GM21528 (cell line): ENCODE measurements around the gene KIR2DL1.
"Not testable (repeated sequence)": the region's sequence is repeated elsewhere in the genome, so short reads cannot be mapped to it uniquely, and the experiment has no call there.

Source experiments
- ATAC-seq: cut with Tn5 transposase; IDR thresholded peaks from one replicate; pipeline ENCODE4 v1.9.1; 2021; ENCODE audit warnings: mild to moderate bottlenecking, moderate library complexity; ENCODE audit not compliant: unreplicated experiment, low FRiP score

KIR2DL1 gene

GRCh38 chr19:54770511-54770910 lies 918 bp downstream of the KIR2DL1 start:
- ATAC-seq = not testable (repeated sequence)

GRCh38 chr19:54771018-54771960 lies 1.7 kb downstream of the KIR2DL1 start:
- not testable (repeated sequence) for ATAC-seq

- ATAC-seq = not testable (repeated sequence)
These were observed 3.1 kb downstream of the KIR2DL1 start for GRCh38 chr19:54772666-54773065.

- not testable (repeated sequence) for ATAC-seq
These were observed 5.7 kb downstream of the KIR2DL1 start for GRCh38 chr19:54775095-54775815.

- not testable (repeated sequence) for ATAC-seq
These were observed 6.2 kb downstream of the KIR2DL1 start for GRCh38 chr19:54775830-54776229.

- ATAC-seq = not testable (repeated sequence)
These were observed 8.3 kb downstream of the KIR2DL1 start for GRCh38 chr19:54777851-54778250.

- ATAC-seq = not testable (repeated sequence)
These were observed 9.3 kb downstream of the KIR2DL1 start for GRCh38 chr19:54778896-54779295.

- not testable (repeated sequence) for ATAC-seq
These were observed 13.3 kb downstream of the KIR2DL1 start for GRCh38 chr19:54782916-54783315.

GRCh38 chr19:54786091-54786723 lies 16.6 kb downstream of the KIR2DL1 start:
- ATAC-seq = not testable (repeated sequence)

GRCh38 chr19:54788154-54788553 lies 18.6 kb downstream of the KIR2DL1 start:
- ATAC-seq = not testable (repeated sequence)

- no peak for ATAC-seq
These were observed 21.1 kb downstream of the KIR2DL1 start for GRCh38 chr19:54790711-54791110.

- ATAC-seq = no peak
These were observed 21.9 kb downstream of the KIR2DL1 start for GRCh38 chr19:54791476-54791875.

- ATAC-seq = no peak
These were observed 23.2 kb downstream of the KIR2DL1 start for GRCh38 chr19:54792814-54793213.

GRCh38 chr19:54795758-54796157 lies 26.2 kb downstream of the KIR2DL1 start:
- no peak for ATAC-seq

GRCh38 chr19:54803410-54803809 lies 33.8 kb downstream of the KIR2DL1 start, which contains the start of gene KIR2DL4:
Gene KIR2DL4 (plus strand): TSS chr19:54803610. CDS start chr19:54803652, 42 bp downstream.
- no peak for ATAC-seq

- ATAC-seq = no peak
These were observed 34.5 kb downstream of the KIR2DL1 start for GRCh38 chr19:54804101-54804500.

GRCh38 chr19:54804571-54804970 lies 35.0 kb downstream of the KIR2DL1 start:
- no peak for ATAC-seq

GRCh38 chr19:54805665-54806515 lies 36.3 kb downstream of the KIR2DL1 start:
- ATAC-seq = no peak

- ATAC-seq = no peak
These were observed 36.9 kb downstream of the KIR2DL1 start for GRCh38 chr19:54806516-54806838.

- not testable (repeated sequence) for ATAC-seq
These were observed 45.0 kb downstream of the KIR2DL1 start for GRCh38 chr19:54814571-54814970.
